ES-I3 (cell line): ENCODE results near the gene TBX5.
A peak's percentile ranks its signal among the peaks of the same experiment; 100 is the strongest.

Experiments used
- H3K36me3 ChIP-seq: 2 replicates; pipeline ENCODE4 v1.6.1; 2013; ENCODE audit warnings: mild to moderate bottlenecking, low read length, control low read depth, moderate library complexity; ENCODE audit not compliant: insufficient read depth
- H3K4me1 ChIP-seq: 2 replicates; pipeline ENCODE4 v1.6.1; 2013; ENCODE audit warnings: mild to moderate bottlenecking, control low read depth, low read length; ENCODE audit not compliant: insufficient read depth
- H3K9ac ChIP-seq: 2 replicates; pipeline ENCODE4 v1.6.1; 2013; ENCODE audit warnings: low read depth, mild to moderate bottlenecking, low read length, moderate library complexity
- H3K9me3 ChIP-seq: 2 replicates; pipeline ENCODE4 v1.6.1; 2013; ENCODE audit warnings: mild to moderate bottlenecking, low read length, moderate library complexity; ENCODE audit not compliant: control insufficient read depth, insufficient read depth

Gene TBX5

DNA sequence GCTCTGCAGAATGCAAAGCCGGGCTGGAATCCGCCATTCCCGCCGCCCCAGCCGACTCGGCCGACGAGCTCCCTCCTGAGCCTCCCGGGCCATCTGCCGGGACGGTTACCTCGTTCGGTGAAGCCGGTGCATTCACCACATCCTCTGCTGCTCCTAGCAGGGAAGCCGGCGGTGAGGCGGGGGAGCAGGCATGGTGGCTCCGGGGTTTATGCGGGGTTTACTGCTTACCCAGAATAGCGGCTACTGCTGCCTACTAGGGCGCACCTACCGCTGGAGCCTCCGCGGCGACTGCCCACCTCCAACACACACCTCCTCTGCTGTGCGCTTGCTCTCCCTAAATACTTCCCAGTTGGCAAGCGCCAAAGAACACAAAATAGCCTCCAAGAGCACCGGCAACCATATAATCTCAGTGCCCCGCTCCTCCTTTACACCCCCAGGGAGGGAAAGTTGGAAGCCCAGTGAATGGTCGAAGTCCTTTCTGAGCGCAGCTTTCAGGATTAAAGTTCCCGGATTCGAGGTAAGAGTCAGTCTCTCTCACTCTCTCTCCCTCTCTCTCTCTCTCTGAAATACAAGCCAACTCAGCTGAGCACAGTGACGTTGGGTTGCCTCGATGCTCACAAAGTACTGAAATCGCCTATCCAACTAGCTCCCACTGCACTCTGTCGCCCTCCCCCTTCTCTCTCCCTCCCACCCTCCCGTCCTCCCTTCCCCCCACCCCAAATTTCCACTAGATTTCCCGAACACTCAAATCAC, at the start of gene TBX5:
TSS of gene TBX5 (minus strand) at position 626 of the 753 bp plus-strand sequence. CDS start 2,246 bp downstream, outside the sequence.
- H3K36me3 ChIP-seq: no peaks in the 10 kb centered on the region
- H3K9ac ChIP-seq: peak within 1 kb of the TSS; percentile 16; the same call in 1 of the 2 replicates
- H3K4me1 ChIP-seq: peaks cover 14% of the 10 kb centered on the region
- no peaks in the 10 kb centered on the region for H3K9me3 ChIP-seq

GRCh38 chr12:114451657-114452056, 45.7 kb upstream of the TBX5 start:
- 0 out of 2 replicates have a peak, but pooled peaks cover 3% of the 10 kb centered on the region for H3K4me1 ChIP-seq
- no peaks in the 10 kb centered on the region for H3K9me3 ChIP-seq
- H3K9ac ChIP-seq: no peak overlapping the region
- no peaks in the 10 kb centered on the region for H3K36me3 ChIP-seq

- 0 out of 2 replicates have a peak, but pooled peaks cover 3% of the 10 kb centered on the region for H3K4me1 ChIP-seq
- H3K9ac ChIP-seq: no peak overlapping the region
- H3K9me3 ChIP-seq: no peaks in the 10 kb centered on the region
- H3K36me3 ChIP-seq: no peaks in the 10 kb centered on the region
These were observed 44.8 kb upstream of the TBX5 start for GRCh38 chr12:114450515-114451300.

- 0 out of 2 replicates have a peak, but pooled peaks cover 3% of the 10 kb centered on the region for H3K4me1 ChIP-seq
- H3K9ac ChIP-seq: no peak overlapping the region
- no peaks in the 10 kb centered on the region for H3K36me3 ChIP-seq
- H3K9me3 ChIP-seq: no peaks in the 10 kb centered on the region
These were observed 44.1 kb upstream of the TBX5 start for GRCh38 chr12:114450019-114450418.

GRCh38 chr12:114448618-114448933, 42.6 kb upstream of the TBX5 start:
- no peak overlapping the region for H3K9ac ChIP-seq
- H3K36me3 ChIP-seq: no peaks in the 10 kb centered on the region
- H3K4me1 ChIP-seq: peaks cover 11% of the 10 kb centered on the region; the same call in 1 of the 2 replicates

GRCh38 chr12:114447799-114448617, 42.1 kb upstream of the TBX5 start:
- H3K4me1 ChIP-seq: peaks cover 11% of the 10 kb centered on the region; the same call in 1 of the 2 replicates
- H3K36me3 ChIP-seq: no peaks in the 10 kb centered on the region
- H3K9ac ChIP-seq: no peak overlapping the region
- H3K9me3 ChIP-seq: no peaks in the 10 kb centered on the region; the same call in 1 of the 2 replicates

More at GRCh38 chr12:114448618-114448933, 42.6 kb upstream of the TBX5 start:
- H3K9me3 ChIP-seq: no peaks in the 10 kb centered on the region; the same call in 1 of the 2 replicates

DNA sequence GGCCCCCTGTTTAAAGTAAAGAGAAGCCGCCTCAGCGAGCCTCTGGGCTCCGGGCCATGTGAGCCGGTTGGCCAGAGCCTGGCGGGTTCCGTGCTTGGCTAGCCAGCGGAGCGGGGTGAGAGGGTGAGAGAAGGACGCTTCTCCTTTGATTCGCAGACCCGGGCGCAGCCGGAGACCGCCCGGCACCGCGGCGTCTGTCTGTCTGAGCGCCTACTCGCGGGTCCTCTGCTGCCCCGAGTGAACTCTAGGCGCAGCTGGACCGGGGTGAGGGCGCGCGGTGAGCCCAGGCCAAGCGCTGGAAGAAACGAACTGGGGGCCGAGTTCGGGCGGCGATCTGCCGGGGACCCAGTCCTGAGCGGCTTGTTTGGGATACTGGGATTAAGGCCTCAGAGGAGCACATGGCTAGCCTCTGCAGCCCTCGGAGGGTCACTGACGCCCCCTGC, 41.4 kb upstream of the TBX5 start:
- H3K9me3 ChIP-seq: no peaks in the 10 kb centered on the region; the same call in 1 of the 2 replicates
- no peak overlapping the region for H3K9ac ChIP-seq
- H3K4me1 ChIP-seq: peaks cover 11% of the 10 kb centered on the region; the same call in 1 of the 2 replicates
- H3K36me3 ChIP-seq: no peaks in the 10 kb centered on the region

GRCh38 chr12:114445401-114446323, 39.7 kb upstream of the TBX5 start:
- peaks cover 8% of the 10 kb centered on the region; the same call in 1 of the 2 replicates for H3K4me1 ChIP-seq
- no peaks in the 10 kb centered on the region; the same call in 1 of the 2 replicates for H3K9me3 ChIP-seq
- no peak overlapping the region for H3K9ac ChIP-seq
- H3K36me3 ChIP-seq: no peaks in the 10 kb centered on the region

DNA sequence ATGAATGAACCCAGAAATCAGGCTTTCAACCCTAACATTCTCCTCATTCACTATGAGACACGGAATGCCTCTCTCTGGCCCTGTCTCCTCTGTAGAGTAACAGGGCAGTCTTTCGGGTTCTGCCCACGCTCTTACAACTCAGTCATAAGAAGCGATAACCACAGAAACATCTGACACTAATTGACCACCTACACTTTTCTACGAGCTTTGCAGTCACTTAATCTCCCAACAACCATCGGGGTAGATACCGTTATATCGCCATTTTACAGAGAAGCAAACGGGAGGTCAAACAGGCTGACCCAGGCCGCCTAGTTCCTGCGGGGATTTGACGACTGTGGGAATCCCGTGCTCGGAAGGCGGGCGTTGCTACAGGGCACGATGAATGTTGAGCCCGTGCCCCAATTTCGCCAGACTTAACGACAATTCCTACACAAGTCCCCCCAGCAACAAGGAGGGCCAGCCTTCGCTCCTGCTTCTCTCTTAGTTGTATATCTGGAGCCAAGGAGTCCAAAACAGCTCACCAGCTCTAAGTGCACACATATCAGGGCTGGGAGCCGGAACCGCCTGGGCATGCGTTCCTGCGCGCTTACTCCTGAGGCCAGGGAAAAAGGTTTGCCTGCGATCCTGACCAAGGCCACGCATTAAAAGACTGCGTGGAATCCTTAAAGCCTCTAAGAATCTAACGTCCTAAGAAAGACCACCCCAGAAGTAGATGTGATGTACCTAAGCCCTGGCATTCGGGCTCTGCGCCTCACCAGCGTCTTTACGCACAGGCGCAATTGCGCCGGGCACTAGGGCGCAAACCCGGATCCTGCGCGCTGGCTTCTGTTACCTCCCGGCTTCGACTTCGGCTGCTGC, 38.7 kb upstream of the TBX5 start:
- no peak overlapping the region for H3K9ac ChIP-seq
- H3K36me3 ChIP-seq: no peaks in the 10 kb centered on the region
- peaks cover 8% of the 10 kb centered on the region; the same call in 1 of the 2 replicates for H3K4me1 ChIP-seq
- no peaks in the 10 kb centered on the region; the same call in 1 of the 2 replicates for H3K9me3 ChIP-seq

DNA sequence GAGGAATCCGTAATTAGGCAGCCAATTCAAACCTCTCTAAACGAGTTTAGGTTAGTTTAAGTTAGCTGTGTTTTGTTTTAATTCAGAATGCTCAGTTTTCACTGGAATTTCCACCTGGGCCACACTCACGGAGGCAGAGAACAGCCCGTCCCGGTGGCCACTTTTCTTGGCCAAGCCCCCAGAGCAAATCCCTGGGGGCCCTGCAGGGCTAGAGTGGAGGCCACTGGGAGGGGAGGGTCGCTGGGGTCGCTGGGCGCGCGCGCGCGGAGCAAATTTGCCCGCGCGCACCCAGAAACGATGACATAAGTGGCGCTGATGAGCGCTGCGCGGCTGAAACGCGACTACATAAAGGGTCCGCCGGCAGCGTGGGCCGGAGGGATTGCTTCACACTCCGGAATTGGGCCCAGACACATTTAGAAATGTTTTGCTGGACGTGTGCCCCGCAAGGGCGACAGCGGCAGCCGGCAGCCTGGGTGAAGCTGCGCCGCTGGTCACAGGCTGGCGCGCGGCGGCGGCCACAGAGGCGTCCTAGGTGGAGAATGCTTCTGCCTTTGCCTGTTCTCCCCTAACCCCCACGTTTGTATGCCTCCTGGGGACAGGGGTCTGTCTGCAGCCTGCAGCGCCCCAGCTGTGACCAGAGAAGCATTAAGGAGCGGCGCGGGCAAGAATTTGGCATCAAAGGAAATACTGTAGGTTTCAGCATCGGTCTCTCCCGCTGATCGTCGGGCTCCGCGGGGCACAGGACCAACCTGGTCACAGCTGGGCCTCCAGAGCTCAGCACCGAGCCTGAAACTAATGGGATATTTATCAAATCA, 37.9 kb upstream of the TBX5 start:
- no peaks in the 10 kb centered on the region; the same call in 1 of the 2 replicates for H3K9me3 ChIP-seq
- peaks cover 12% of the 10 kb centered on the region for H3K4me1 ChIP-seq
- H3K9ac ChIP-seq: no peak overlapping the region
- no peaks in the 10 kb centered on the region for H3K36me3 ChIP-seq

DNA sequence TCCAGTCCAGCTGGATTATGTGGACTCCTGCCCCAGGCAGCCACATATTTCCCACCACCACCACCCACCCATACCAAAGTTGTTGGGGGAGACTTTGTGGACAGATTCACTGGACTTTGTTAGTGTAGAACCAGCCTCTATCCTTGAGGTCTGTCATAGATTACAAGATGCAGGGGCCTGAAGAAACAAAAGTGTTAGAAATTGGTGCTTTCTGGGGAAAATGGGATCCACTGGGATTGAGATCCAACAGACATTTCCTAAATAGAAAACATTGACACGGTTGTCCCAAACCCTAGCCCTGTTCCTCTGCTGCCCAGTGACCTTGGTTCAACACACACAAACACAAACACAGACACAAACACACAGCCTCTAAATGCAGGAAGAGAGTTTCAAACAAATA, 36.6 kb upstream of the TBX5 start:
- no peaks in the 10 kb centered on the region; the same call in 1 of the 2 replicates for H3K9me3 ChIP-seq
- no peak overlapping the region for H3K9ac ChIP-seq
- peaks cover 12% of the 10 kb centered on the region for H3K4me1 ChIP-seq
- no peaks in the 10 kb centered on the region for H3K36me3 ChIP-seq

DNA sequence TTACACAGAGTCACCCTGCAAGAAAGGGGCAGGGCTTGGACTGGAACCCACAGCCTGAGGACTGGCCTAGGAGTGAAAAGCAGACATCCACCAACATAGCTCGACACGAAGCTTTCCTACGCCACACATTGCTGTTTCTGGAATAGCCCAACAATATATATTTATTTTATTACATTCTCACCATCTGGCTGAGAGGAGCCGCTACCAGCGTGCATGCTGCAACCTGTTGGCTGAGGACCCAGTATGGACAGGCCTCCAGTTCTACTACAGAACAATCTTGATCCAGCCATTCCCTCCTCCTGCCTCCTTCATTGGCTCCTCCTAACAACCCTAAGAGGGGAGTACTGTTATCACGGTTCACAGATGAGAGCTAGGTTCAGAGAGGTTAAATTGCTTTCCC, 35.6 kb upstream of the TBX5 start:
- H3K9ac ChIP-seq: no peak overlapping the region
- H3K9me3 ChIP-seq: peaks cover 4% of the 10 kb centered on the region
- peaks cover 12% of the 10 kb centered on the region for H3K4me1 ChIP-seq
- H3K36me3 ChIP-seq: no peaks in the 10 kb centered on the region
